WI38 (cell line): ENCODE results near the gene KCTD10.

Experiments
- H3K4me3 ChIP-seq: 2 replicates; pipeline ENCODE4 v1.5.1; 2011; ENCODE audit warnings: low read depth, mild to moderate bottlenecking, control low read depth, low read length
- TF ChIP-seq, protein P1 (sequence below): IDR thresholded peaks from 2 replicates; pipeline ENCODE4 v1.5.1; 2012; ENCODE audit warnings: low read depth, mild to moderate bottlenecking, control low read depth, low read length

The KCTD10 gene

DNA sequence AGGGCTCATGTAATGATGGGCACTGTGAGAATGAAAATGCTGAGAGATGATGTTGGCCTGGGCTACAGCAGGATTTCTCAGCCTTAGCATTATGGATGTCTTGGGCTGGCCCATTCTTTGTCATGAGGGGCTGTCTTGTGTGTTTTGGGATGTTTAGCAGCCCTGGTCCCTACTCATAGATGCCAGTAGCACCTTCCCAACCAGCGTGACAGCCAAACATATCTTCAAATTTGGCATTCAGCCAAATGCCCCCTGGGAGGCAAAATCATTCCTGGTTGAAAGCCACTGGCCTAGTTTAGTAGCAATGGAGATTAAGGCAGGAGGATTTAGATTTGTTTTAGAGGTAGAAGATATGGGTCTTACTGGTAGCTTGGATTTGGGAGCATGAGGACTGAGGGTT is 27.0 kb upstream of the KCTD10 start:
- TF ChIP-seq, protein P1, sequence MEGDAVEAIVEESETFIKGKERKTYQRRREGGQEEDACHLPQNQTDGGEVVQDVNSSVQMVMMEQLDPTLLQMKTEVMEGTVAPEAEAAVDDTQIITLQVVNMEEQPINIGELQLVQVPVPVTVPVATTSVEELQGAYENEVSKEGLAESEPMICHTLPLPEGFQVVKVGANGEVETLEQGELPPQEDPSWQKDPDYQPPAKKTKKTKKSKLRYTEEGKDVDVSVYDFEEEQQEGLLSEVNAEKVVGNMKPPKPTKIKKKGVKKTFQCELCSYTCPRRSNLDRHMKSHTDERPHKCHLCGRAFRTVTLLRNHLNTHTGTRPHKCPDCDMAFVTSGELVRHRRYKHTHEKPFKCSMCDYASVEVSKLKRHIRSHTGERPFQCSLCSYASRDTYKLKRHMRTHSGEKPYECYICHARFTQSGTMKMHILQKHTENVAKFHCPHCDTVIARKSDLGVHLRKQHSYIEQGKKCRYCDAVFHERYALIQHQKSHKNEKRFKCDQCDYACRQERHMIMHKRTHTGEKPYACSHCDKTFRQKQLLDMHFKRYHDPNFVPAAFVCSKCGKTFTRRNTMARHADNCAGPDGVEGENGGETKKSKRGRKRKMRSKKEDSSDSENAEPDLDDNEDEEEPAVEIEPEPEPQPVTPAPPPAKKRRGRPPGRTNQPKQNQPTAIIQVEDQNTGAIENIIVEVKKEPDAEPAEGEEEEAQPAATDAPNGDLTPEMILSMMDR = no peak
- H3K4me3 ChIP-seq = no peak overlapping the region

- no peak overlapping the region for H3K4me3 ChIP-seq
- TF ChIP-seq, protein P1 = no peak
Measured at GRCh38 chr12:109503611-109504010, 26.5 kb upstream of the KCTD10 start.

GRCh38 chr12:109502332-109502731 is 25.2 kb upstream of the KCTD10 start:
- H3K4me3 ChIP-seq = no peak overlapping the region
- TF ChIP-seq, protein P1 = no peak

GRCh38 chr12:109501299-109501698 is 24.2 kb upstream of the KCTD10 start:
- TF ChIP-seq, protein P1 = no peak
- no peak overlapping the region for H3K4me3 ChIP-seq

DNA sequence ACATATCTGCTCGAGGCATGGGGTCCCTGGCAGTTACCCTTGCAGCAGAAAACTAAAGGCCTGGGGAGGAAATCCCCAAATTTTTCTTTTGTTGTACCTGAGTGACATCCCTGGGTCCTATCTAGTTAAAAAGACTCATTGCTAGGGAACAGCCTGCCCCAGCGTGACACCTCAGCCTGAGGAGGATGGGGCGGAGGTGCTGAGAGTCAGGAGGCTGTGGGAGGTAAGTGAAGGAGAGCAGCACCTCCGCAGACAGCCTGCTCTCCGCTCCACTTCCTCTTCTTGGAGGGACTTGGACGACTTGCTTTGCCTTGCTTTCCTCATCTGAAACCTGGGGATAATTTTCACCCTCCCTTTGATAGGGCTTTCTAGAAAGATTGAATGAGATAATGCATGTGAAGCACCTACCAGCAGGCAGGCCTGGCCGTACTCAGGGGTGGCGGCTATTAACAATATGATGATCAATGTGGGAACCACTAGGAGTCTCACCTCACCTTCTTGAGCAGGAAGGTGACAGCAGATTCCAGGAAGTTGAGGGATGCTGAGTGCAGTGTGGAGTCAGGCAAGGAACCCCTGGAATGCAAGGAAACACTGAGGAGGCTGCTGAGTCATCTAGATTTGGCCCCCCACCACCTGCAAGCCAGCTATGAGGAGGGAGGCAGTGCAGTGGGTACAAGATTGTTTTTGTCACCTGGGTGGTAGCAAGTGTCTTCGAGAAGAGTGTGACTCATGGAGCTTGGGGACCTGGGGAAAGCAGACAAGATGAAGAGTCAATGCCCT is 23.5 kb upstream of the KCTD10 start:
- H3K4me3 ChIP-seq = no peak overlapping the region
- TF ChIP-seq, protein P1 = no peak

GRCh38 chr12:109497675-109498074 is 20.6 kb upstream of the KCTD10 start:
- H3K4me3 ChIP-seq = no peak overlapping the region
- TF ChIP-seq, protein P1 = no peak

GRCh38 chr12:109496306-109496705 is 19.2 kb upstream of the KCTD10 start:
- TF ChIP-seq, protein P1 = no peak

More at GRCh38 chr12:109496306-109496705, 19.2 kb upstream of the KCTD10 start:
- H3K4me3 ChIP-seq = no peak overlapping the region
